DMS 273 treated with DMSO at 0.1 percent for 48 hours (cell line): Measurements from ENCODE around the gene PEX11G.
"Not testable (repeated sequence)": the region's sequence is repeated elsewhere in the genome, so short reads cannot be mapped to it uniquely, and the experiment has no call there.

ENCODE experiments used
- DNase-seq: peaks from one replicate; lab custom pipeline; 2025; lab: John Stamatoyannopoulos, UW

Gene PEX11G

GRCh38 chr19:7433456-7433855 lies 55.4 kb downstream of the PEX11G start:
- DNase-seq: not testable (repeated sequence)

- no peak for DNase-seq
Observed at GRCh38 chr19:7429638-7430282, 59.1 kb downstream of the PEX11G start.

GRCh38 chr19:7428651-7429113 lies 60.2 kb downstream of the PEX11G start:
- DNase-seq: no peak

- DNase-seq: no peak
Observed at GRCh38 chr19:7427944-7428343, 60.9 kb downstream of the PEX11G start.

- no peak for DNase-seq
Observed at GRCh38 chr19:7426986-7427385, 61.8 kb downstream of the PEX11G start.
